Ovary (tissue), 3 donors: Measurements from ENCODE around the gene ARF6.

ENCODE experiments used
- EP300 ChIP-seq: sonication (generic); formaldehyde crosslinking; IDR thresholded peaks from one replicate; pipeline ENCODE4 v1.6.1; 2017; ENCODE audit warnings: antibody characterized with exemption
- POLR2A ChIP-seq: fragments of 450-650 bp; IDR thresholded peaks from one replicate; pipeline ENCODE4 v1.6.1; 2017; ENCODE audit warnings: antibody characterized with exemption, mild to moderate bottlenecking, moderate library complexity
- TF ChIP-seq, protein P1 (sequence below), 3 donors: fragments of 450-650 bp in 2 of 3; fragments of 200-600 bp in 1 of 3; IDR thresholded peaks; one replicate each; pipeline versions ENCODE4 v1.5.1 to v1.8.0; 2016 to 2022; ENCODE audit warnings: antibody characterized with exemption in 3 of 3, mild to moderate bottlenecking in 1 of 3
- donor health status: DM: no; HTN: no; CAD: no.

- TF ChIP-seq, protein P1, sequence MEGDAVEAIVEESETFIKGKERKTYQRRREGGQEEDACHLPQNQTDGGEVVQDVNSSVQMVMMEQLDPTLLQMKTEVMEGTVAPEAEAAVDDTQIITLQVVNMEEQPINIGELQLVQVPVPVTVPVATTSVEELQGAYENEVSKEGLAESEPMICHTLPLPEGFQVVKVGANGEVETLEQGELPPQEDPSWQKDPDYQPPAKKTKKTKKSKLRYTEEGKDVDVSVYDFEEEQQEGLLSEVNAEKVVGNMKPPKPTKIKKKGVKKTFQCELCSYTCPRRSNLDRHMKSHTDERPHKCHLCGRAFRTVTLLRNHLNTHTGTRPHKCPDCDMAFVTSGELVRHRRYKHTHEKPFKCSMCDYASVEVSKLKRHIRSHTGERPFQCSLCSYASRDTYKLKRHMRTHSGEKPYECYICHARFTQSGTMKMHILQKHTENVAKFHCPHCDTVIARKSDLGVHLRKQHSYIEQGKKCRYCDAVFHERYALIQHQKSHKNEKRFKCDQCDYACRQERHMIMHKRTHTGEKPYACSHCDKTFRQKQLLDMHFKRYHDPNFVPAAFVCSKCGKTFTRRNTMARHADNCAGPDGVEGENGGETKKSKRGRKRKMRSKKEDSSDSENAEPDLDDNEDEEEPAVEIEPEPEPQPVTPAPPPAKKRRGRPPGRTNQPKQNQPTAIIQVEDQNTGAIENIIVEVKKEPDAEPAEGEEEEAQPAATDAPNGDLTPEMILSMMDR (IDR thresholded peaks at IDR 0.05): no peak
- TF ChIP-seq POLR2A (no peak), EP300 (no peak)
These were observed 47.1 kb downstream of the ARF6 start for GRCh38 chr14:49939884-49940510.
